Subcutaneous adipose tissue (tissue), 4 donors: ENCODE data around the gene TMEM108. TPM values are rescaled to one million over a fixed set of nuclear protein-coding genes. Genes with fewer than 3 reads are reported as not detected.

Experiments used
- total RNA-seq, 4 donors: library from RNA; depleted of rRNA; stranded (reverse); fragments of >200 nt; gene quantifications; one replicate each; pipeline ENCODE4 v1.1.0, GENCODE V29; 2016
- TF ChIP-seq, protein P1 (sequence below): fragments of 450-650 bp; IDR thresholded peaks from one replicate; pipeline ENCODE4 v1.5.1; 2016; ENCODE audit warnings: low read depth, mild to moderate bottlenecking, control low read depth, antibody characterized with exemption, moderate library complexity

TMEM108 gene
- total RNA-seq, 4 donors from 2014 or later: 0.66 to 1.0 (median 0.75) TPM; not detected in 1

- TF ChIP-seq, protein P1, sequence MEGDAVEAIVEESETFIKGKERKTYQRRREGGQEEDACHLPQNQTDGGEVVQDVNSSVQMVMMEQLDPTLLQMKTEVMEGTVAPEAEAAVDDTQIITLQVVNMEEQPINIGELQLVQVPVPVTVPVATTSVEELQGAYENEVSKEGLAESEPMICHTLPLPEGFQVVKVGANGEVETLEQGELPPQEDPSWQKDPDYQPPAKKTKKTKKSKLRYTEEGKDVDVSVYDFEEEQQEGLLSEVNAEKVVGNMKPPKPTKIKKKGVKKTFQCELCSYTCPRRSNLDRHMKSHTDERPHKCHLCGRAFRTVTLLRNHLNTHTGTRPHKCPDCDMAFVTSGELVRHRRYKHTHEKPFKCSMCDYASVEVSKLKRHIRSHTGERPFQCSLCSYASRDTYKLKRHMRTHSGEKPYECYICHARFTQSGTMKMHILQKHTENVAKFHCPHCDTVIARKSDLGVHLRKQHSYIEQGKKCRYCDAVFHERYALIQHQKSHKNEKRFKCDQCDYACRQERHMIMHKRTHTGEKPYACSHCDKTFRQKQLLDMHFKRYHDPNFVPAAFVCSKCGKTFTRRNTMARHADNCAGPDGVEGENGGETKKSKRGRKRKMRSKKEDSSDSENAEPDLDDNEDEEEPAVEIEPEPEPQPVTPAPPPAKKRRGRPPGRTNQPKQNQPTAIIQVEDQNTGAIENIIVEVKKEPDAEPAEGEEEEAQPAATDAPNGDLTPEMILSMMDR: no peak
Measured at GRCh38 chr3:133103706-133104105, 65.5 kb downstream of the TMEM108 start.

DNA sequence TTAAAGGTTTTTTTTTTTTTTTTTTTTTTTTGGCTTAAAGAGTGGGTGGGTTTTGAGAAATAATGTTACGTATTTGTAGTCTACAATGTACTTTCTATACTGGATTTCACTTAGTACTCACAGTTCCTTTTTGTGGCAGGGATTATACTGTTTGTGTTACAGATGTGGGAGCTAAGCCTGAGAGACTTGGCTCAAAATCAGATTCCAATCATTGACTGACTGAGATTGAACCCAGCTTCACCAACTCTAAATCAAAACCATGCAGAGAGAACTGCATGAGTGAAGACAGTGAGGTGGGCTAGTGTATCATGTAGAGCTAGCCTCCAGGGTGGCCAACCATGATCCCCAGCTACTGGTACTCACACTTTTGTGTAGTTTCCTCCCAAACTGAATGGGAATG is 68.0 kb downstream of the TMEM108 start:
- TF ChIP-seq, protein P1: no peak

GRCh38 chr3:133112666-133113065 is 74.5 kb downstream of the TMEM108 start:
- TF ChIP-seq, protein P1: no peak

GRCh38 chr3:133113526-133113925 is 75.3 kb downstream of the TMEM108 start:
- TF ChIP-seq, protein P1: no peak

DNA sequence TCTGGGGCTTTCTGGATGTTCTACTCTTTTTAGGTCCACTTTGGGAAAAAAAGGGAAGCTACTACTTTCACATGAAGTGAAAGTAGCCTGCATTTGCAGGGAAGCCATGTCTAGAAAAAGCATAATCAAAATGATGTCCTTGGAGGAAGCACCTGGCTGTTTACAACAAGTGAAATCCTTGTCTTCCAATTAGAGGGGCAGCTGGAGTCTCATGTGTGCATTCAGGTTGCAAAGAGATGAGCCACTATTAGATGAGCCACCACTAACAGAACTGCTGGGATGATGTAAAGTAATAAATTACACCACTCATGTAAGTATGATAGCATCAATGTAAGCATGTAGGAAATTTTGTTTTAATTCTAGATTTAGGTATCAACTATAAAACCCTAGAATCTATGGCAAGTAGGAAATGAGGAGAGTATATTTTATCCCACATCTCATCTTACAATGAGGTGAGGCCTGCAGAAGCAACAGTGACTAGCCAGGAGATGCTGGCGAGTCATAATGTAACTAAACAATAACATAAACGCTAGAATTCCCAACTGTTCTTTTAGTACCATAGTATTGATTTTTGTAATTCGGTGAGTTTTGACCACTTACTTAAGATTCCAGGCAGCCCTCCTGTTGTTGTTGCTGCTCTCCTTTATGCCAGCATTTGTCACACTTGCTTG is 75.9 kb downstream of the TMEM108 start:
- TF ChIP-seq, protein P1: no peak

DNA sequence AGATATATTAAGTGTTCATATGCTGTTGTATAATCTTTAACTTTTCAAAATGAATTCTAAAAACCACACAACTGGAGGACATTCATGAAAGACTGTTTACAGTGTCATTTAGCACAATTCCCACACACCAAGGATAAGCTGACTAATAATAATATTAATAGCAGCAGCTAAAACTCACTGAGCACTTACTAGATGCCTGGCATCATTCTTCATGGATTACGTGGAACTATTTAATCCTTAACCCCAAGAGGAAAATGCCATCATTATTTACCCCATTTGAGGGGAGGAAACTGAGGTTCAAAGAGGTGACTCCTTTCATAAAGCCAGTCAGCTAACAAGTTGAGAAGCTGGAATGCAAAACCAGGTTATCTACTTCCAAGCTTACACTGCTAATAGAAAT is 77.0 kb downstream of the TMEM108 start:
- TF ChIP-seq, protein P1: no peak

- TF ChIP-seq, protein P1: no peak
Measured at GRCh38 chr3:133117342-133117741, 79.2 kb downstream of the TMEM108 start.
